Activated naive CD4-positive, alpha-beta T cell treated with anti-CD3 and anti-CD28 coated beads, Interleukin-2, amount 10 ng/mL, durations not matched to agents 7 days and 5 days (primary cell): Measurements from ENCODE around the gene DPF3.

Source experiments
- CTCF ChIA-PET: fragments of 350-600 bp; sonication (Branson Sonifier 250); formaldehyde crosslinking; loops from one replicate; lab custom pipeline; 2021; ENCODE audit warnings: antibody characterized with exemption; lab: Charles Lee
- DNase-seq: peaks from one replicate; pipeline ENCODE4 v3.0.0-alpha.2; 2020
- H3K27ac Mint-ChIP-seq: one replicate; pipeline ENCODE4 v1.8.0; 2021; ENCODE audit warnings: mild to moderate bottlenecking, moderate library complexity, mixed read lengths
- H3K27me3 Mint-ChIP-seq: one replicate; pipeline ENCODE4 v1.8.0; 2021; ENCODE audit warnings: mild to moderate bottlenecking, mixed read lengths
- H3K36me3 Mint-ChIP-seq: one replicate; pipeline ENCODE4 v1.8.0; 2021; ENCODE audit warnings: mixed read lengths
- H3K4me1 Mint-ChIP-seq: one replicate; pipeline ENCODE4 v1.8.0; 2021; ENCODE audit warnings: mixed read lengths
- H3K4me3 Mint-ChIP-seq: one replicate; pipeline ENCODE4 v1.8.0; 2021; ENCODE audit warnings: mild to moderate bottlenecking, moderate library complexity, mixed read lengths
- H3K9me3 Mint-ChIP-seq: one replicate; pipeline ENCODE4 v1.8.0; 2021; ENCODE audit warnings: mixed read lengths

The DPF3 gene

GRCh38 chr14:72863216-72864006 lies 30.5 kb downstream of the DPF3 start:
- Mint-ChIP-seq H3K36me3 (no peaks in the 10 kb centered on the region), H3K4me1 (no peaks in the 10 kb centered on the region), H3K9me3 (no peaks in the 10 kb centered on the region), H3K27me3 (peaks cover 21% of the 10 kb centered on the region), H3K4me3 (no peak overlapping the region), H3K27ac (no peak overlapping the region)
- no peak for DNase-seq
- CTCF ChIA-PET = no interaction called here

- Mint-ChIP-seq H3K4me1 (peaks cover 3% of the 10 kb centered on the region), H3K4me3 (no peak overlapping the region), H3K36me3 (no peaks in the 10 kb centered on the region), H3K9me3 (no peaks in the 10 kb centered on the region), H3K27ac (no peak overlapping the region), H3K27me3 (peaks cover 9% of the 10 kb centered on the region)
- DNase-seq = no peak
- CTCF ChIA-PET = no interaction called here
These were observed 37.2 kb downstream of the DPF3 start for GRCh38 chr14:72856530-72857266.

- DNase-seq = no peak
- H3K36me3 Mint-ChIP-seq = no peaks in the 10 kb centered on the region
- H3K4me1 Mint-ChIP-seq = peaks cover 3% of the 10 kb centered on the region
- H3K27me3 Mint-ChIP-seq = peaks cover 8% of the 10 kb centered on the region
- H3K4me3 Mint-ChIP-seq = no peak overlapping the region
- no peaks in the 10 kb centered on the region for H3K9me3 Mint-ChIP-seq
- H3K27ac Mint-ChIP-seq = no peak overlapping the region
- CTCF ChIA-PET = no interaction called here
These were observed 38.0 kb downstream of the DPF3 start for GRCh38 chr14:72855913-72856312.

- no peak for DNase-seq
- Mint-ChIP-seq H3K27me3 (peaks cover 17% of the 10 kb centered on the region), H3K36me3 (no peaks in the 10 kb centered on the region), H3K4me3 (no peak overlapping the region), H3K27ac (no peak overlapping the region), H3K9me3 (no peaks in the 10 kb centered on the region), H3K4me1 (peaks cover 3% of the 10 kb centered on the region)
- CTCF ChIA-PET = no interaction called here
These were observed 41.7 kb downstream of the DPF3 start for GRCh38 chr14:72852194-72852593.

GRCh38 chr14:72851635-72852034 lies 42.3 kb downstream of the DPF3 start:
- DNase-seq = no peak
- Mint-ChIP-seq H3K4me1 (peaks cover 3% of the 10 kb centered on the region), H3K27me3 (peaks cover 17% of the 10 kb centered on the region), H3K4me3 (no peak overlapping the region), H3K27ac (no peak overlapping the region), H3K36me3 (no peaks in the 10 kb centered on the region), H3K9me3 (no peaks in the 10 kb centered on the region)
- CTCF ChIA-PET = no interaction called here

GRCh38 chr14:72850360-72850759 lies 43.5 kb downstream of the DPF3 start:
- CTCF ChIA-PET = no interaction called here
- Mint-ChIP-seq H3K27me3 (peaks cover 17% of the 10 kb centered on the region), H3K9me3 (no peaks in the 10 kb centered on the region), H3K27ac (no peak overlapping the region), H3K36me3 (no peaks in the 10 kb centered on the region), H3K4me3 (no peak overlapping the region), H3K4me1 (no peaks in the 10 kb centered on the region)
- DNase-seq = no peak

GRCh38 chr14:72849222-72849621 lies 44.7 kb downstream of the DPF3 start:
- no peaks in the 10 kb centered on the region for H3K9me3 Mint-ChIP-seq
- DNase-seq = no peak
- no peaks in the 10 kb centered on the region for H3K36me3 Mint-ChIP-seq
- H3K4me3 Mint-ChIP-seq = no peak overlapping the region
- no peak overlapping the region for H3K27ac Mint-ChIP-seq
- H3K27me3 Mint-ChIP-seq = peaks cover 17% of the 10 kb centered on the region
- H3K4me1 Mint-ChIP-seq = no peaks in the 10 kb centered on the region
- CTCF ChIA-PET = no interaction called here

GRCh38 chr14:72847721-72848120 lies 46.2 kb downstream of the DPF3 start:
- Mint-ChIP-seq H3K4me1 (no peaks in the 10 kb centered on the region), H3K27me3 (peaks cover 17% of the 10 kb centered on the region), H3K27ac (no peak overlapping the region), H3K9me3 (no peaks in the 10 kb centered on the region), H3K4me3 (no peak overlapping the region), H3K36me3 (no peaks in the 10 kb centered on the region)
- CTCF ChIA-PET = no interaction called here
- DNase-seq = no peak

GRCh38 chr14:72845683-72846082 lies 48.2 kb downstream of the DPF3 start:
- Mint-ChIP-seq H3K9me3 (no peaks in the 10 kb centered on the region), H3K4me3 (no peak overlapping the region)
- CTCF ChIA-PET = no interaction called here

GRCh38 chr14:72845196-72845595 lies 48.7 kb downstream of the DPF3 start:
- no peak overlapping the region for H3K4me3 Mint-ChIP-seq
- H3K9me3 Mint-ChIP-seq = no peaks in the 10 kb centered on the region
- no peak for DNase-seq
- H3K27me3 Mint-ChIP-seq = peaks cover 18% of the 10 kb centered on the region
- H3K27ac Mint-ChIP-seq = no peak overlapping the region
- no peaks in the 10 kb centered on the region for H3K4me1 Mint-ChIP-seq
- CTCF ChIA-PET = no interaction called here
- no peaks in the 10 kb centered on the region for H3K36me3 Mint-ChIP-seq

More at GRCh38 chr14:72845683-72846082, 48.2 kb downstream of the DPF3 start:
- H3K36me3 Mint-ChIP-seq = no peaks in the 10 kb centered on the region
- DNase-seq = no peak
- peaks cover 22% of the 10 kb centered on the region for H3K27me3 Mint-ChIP-seq
- no peak overlapping the region for H3K27ac Mint-ChIP-seq
- H3K4me1 Mint-ChIP-seq = no peaks in the 10 kb centered on the region

GRCh38 chr14:72844524-72844923 lies 49.4 kb downstream of the DPF3 start:
- Mint-ChIP-seq H3K27me3 (peaks cover 16% of the 10 kb centered on the region), H3K27ac (no peak overlapping the region), H3K4me1 (no peaks in the 10 kb centered on the region), H3K36me3 (no peaks in the 10 kb centered on the region), H3K4me3 (no peak overlapping the region), H3K9me3 (no peaks in the 10 kb centered on the region)
- no peak for DNase-seq
- CTCF ChIA-PET = no interaction called here

GRCh38 chr14:72839753-72840607 lies 53.9 kb downstream of the DPF3 start:
- Mint-ChIP-seq H3K4me1 (no peaks in the 10 kb centered on the region), H3K27ac (no peak overlapping the region), H3K4me3 (no peak overlapping the region), H3K27me3 (peaks cover 18% of the 10 kb centered on the region), H3K9me3 (no peaks in the 10 kb centered on the region), H3K36me3 (no peaks in the 10 kb centered on the region)
- no peak for DNase-seq
- CTCF ChIA-PET = no interaction called here

- DNase-seq = no peak
- Mint-ChIP-seq H3K4me1 (no peaks in the 10 kb centered on the region), H3K27ac (no peak overlapping the region), H3K4me3 (no peak overlapping the region), H3K36me3 (no peaks in the 10 kb centered on the region), H3K27me3 (peaks cover 18% of the 10 kb centered on the region), H3K9me3 (no peaks in the 10 kb centered on the region)
- CTCF ChIA-PET = no interaction called here
These were observed 54.5 kb downstream of the DPF3 start for GRCh38 chr14:72839351-72839750.

GRCh38 chr14:72836085-72836484 lies 57.8 kb downstream of the DPF3 start:
- Mint-ChIP-seq H3K4me1 (no peaks in the 10 kb centered on the region), H3K9me3 (no peaks in the 10 kb centered on the region), H3K27me3 (peaks cover 18% of the 10 kb centered on the region), H3K36me3 (peaks cover 3% of the 10 kb centered on the region), H3K27ac (no peak overlapping the region), H3K4me3 (no peak overlapping the region)
- CTCF ChIA-PET = interaction anchor here (0.6 kb wide), 1 partner anchor 318 kb away, joined by 3 read pairs; no protein-coding TSS in a partner anchor
- DNase-seq = no peak
